HG03159 (cell line): ENCODE data around the gene SNED1.

Source experiments
- ATAC-seq: cut with Tn5 transposase; IDR thresholded peaks from one replicate; pipeline ENCODE4 v1.9.1; 2021; ENCODE audit warnings: mild to moderate bottlenecking, moderate library complexity; ENCODE audit not compliant: unreplicated experiment

SNED1 gene

DNA sequence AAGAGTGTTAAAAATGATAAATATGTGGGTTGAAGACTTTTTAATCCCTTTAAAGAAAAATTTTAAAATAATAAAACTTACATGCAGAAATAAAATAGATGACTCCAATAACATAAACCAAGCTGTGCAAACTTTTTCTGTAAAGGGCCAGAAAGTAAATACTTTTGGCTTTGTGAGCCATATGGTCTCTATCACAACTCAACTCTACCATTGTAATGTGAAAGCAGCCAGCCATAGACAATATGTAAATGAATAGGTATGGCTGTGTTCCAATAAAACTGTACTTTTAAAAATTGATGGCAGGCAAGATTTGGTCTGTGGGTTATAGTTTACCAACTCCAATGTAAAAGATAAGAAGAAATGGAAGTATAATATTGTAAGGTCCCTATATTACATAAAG is 45.2 kb downstream of the SNED1 start:
- ATAC-seq: no peak

DNA sequence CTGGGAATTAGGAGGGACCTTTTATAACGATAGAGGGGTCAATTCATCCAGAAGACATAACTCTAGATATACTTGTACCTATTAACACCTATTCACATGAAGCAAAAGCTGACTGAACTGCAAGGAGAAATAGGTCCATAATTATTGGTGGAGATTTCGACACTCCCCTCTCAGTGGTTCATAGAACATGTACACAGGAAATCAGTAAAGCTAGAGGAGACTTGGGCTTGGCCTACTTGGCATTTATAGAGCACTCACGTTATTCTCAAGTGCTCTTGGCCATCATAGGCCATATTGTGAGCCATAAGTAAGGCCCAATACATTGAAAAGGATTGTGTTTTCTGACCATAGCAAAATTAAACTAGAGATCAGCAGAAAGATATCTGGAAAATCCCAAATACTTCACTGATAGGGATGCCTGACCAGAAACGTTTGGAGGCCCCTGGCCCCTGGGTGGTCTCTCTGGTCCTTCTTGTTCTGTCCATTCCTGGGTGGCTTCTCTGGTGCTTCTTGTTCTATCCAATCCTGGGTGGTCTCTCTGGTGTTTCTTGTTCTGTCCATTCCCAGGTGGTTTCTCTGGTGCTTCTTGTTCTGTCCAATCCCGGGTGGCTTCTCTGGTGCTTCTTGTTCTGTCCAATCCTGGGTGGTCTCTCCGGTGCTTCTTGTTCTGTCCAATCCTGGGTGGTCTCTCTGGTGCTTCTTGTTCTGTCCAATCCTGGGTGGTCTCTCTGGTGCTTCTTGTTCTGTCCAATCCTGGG is 49.0 kb downstream of the SNED1 start:
- ATAC-seq: no peak

DNA sequence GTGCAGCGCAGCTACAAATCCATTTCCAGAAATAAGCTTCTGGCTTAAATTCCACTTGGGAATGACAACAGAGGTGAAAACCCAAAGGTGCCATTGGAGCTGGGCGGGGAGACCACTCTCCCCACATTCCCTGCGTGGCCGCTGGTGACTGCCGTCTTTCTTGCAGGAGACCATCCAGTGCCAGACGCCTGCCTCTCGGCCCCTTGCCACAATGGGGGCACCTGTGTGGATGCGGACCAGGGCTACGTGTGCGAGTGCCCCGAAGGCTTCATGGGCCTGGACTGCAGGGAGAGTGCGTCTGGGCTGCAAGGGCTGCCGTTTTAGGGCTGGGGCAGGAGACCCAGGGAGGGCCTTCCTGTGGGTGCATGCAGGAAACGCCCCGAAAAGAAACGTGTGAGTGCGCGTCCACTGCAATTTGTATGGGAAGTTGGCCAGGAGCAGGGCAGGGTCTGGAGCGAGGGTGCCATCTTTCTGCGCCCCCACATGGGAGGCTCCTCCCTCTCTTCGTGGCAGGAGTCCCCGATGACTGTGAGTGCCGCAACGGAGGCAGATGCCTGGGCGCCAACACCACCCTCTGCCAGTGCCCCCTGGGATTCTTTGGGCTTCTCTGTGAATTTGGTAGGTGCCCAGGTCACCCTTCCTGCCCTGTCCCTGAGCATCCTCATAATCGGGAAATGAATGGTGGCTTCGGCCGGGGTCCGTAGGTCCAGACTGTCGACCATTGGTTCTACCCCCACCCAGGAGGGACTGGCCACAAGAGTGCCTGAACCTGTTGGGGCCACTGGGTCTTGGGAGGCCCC is 49.9 kb downstream of the SNED1 start:
- ATAC-seq: no peak

DNA sequence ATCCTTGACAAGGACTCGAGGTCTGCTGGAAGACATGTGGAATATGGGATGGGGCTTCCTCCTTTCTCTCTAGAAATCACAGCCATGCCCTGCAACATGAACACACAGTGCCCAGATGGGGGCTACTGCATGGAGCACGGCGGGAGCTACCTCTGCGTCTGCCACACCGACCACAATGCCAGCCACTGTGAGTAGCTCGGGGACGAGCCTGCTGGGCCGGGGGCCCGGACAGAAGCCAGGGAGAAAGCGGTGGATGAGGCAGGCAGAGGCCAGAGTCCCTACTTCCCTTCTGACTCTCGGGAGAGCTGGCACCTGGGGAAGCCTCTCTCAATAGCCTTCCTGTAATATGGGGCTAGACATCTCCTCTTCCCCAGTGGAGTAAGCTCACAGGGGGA is 50.5 kb downstream of the SNED1 start:
- ATAC-seq: no peak

DNA sequence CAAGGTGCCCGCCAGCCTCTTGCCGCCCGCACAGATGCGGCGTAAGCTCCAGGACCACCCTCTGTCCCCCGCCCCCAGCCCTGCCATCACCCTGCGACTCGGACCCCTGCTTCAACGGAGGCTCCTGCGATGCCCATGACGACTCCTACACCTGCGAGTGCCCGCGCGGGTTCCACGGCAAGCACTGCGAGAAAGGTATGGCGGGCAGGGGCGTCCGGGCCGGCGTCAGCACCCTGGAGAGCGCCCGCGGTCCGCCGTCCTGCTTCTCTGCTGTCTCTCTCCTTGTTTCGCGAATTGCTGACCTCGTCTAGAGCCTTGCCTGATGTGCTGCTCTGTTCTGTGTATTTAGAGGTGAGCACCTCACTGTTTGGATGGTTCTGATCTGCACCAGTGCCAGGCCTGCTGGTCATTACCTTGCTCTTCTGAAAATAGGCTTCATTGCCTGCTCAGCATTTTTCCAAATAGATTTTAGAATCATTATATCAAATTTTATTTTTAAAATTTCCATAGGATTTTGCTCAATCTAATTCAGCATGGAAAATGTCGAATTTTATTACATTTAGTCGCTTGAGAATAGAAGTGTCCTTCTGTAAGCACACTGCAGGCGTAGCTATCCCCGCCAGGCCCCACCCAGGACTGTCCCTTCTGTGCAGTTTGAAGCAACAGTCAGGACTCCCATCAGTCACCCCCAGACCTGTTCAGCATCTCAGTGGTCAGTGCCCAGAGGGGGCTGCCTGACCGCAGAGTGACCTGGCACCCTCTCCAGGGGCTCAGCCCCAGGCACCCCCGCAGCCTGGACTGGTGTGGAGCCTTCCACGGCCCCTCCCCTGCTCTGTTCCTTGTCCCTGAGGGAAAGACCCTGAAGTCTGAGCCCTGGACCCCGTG is 51.6 kb downstream of the SNED1 start:
- no peak for ATAC-seq

DNA sequence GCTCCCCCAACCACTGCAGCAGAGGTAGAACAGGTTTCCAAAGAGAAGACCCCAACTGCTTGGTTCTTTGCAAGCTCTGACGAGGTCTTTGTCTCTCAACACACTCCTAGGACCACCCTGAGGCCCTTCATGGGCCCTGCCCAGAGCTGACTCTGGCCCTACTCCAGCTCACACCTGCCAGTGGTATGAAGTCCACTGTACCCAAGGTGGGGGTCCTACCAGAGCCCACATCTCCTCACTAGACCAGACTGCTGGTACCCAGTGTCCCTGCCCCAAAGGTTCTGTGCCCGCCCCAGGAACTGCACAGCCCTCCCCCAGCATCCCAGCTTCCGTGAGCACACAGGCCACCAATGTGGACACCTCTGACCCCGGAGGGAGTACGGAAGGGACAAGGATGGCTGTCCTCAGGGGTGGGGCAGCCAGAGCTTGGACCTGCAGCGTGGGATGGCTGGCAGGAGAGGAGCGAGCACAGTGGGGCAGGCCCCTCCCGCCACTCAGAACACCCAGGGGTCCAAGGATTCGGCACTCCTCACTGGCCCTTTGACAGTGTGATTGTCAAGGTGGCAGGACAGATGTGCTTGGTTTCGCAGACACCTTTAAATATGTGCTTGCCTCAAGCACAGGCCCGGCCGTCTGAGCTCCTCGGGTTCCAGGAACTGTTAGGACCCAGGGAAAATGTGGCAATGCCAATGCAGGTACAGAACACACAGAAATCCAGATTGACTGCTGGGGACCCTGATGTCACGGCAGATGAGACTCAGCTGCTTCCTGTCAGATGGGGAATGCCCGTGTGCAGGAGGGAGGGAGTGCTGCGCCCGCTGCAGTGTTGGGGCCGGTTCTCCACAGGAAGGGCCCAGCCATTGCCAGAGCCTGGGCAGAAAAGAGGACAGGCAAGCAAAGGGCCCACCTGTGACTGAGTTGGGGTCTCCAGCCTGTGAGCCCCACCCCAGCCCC is 52.5 kb downstream of the SNED1 start:
- ATAC-seq: no peak

DNA sequence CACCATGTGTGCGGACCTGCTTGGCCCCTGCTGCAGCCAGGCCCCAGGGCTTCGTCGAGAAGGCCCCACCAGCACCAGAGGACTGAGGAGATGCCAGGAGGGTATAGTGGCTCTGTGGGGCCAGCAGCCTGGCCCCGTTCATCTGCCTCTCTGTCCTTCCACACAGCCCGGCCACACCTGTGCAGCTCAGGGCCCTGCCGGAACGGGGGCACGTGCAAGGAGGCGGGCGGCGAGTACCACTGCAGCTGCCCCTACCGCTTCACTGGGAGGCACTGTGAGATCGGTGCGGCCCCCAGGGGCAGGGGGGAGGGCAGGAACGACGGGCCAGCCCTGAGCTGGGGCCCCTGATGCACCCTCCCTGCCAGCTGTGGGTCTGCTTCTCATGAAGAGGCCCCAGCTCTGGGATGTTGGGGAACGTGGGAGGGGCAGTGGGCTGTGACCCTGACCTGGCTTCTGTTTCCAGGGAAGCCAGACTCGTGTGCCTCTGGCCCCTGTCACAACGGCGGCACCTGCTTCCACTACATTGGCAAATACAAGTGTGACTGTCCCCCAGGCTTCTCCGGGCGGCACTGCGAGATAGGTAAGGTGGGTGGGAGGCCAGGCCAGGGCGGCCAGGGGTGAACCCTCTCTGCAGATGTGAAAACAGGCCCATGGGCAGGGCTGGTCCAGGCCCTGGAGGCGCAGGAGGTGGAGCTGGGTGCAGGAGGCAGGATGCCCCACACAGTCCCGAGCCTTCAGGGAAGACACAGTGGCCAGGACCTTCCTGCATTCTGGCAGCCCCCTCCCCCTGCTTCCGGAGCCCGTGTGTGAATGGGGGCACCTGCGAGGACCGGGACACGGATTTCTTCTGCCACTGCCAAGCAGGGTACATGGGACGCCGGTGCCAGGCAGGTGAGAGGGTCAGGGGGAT is 53.4 kb downstream of the SNED1 start:
- ATAC-seq: no peak

DNA sequence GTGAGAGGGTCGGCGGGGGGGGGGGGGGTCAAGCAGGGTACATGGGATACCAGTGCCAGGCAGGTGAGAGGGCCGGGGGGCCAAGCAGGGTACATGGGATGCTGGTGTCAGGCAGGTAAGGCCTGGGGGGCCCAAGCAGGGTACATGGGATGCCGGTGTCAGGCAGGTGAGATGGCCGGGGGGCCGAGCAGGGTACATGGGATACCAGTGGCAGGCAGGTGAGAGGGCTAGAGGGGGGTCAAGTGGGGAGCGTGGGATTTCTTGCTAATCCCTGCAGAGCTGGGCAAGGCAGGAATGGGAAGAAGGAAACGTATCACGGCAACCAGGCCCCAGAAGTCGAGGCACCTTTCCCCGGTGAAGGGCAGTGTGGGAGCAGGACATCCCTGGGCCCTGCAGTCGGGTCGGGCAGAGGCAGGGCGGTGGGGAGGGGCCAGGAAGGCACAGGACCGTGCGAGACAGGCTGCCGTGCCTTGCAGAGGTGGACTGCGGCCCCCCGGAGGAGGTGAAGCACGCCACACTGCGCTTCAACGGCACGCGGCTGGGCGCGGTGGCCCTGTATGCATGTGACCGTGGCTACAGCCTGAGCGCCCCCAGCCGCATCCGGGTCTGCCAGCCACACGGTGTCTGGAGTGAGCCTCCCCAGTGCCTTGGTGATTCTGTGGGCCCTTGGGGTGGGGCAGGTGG is 54.4 kb downstream of the SNED1 start:
- ATAC-seq: no peak

DNA sequence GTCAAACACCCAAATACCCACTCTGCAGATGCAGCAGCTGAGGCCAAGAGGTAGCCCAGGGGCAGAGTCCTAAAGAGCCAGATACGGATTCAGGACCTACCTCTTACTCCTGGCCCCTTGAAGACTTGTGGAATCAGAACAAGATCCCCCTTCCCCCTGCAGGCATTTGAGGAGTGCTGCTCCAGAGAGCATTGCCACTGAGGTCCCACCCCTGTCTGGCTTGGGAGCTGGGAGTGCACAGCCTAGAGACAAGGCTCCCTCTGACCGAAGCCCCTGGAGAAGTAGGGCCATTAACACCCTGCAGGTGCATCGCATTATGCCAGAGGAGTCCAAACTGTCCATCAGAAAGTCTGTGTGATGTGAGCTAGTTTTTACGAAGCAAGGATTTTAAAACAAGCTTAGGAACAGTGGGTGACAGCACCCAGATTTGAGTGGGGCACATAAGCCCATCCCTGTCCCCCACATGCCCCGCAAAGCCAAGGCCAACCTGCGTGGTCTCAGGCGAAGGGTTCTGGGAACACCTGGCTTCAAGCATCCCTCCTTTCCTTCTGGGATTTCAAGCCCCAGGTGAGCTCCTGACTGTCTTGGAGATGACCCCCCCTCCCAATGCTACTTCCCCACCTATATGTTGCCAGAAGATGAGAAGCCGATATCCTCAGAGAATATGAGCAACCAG is 55.3 kb downstream of the SNED1 start:
- no peak for ATAC-seq

DNA sequence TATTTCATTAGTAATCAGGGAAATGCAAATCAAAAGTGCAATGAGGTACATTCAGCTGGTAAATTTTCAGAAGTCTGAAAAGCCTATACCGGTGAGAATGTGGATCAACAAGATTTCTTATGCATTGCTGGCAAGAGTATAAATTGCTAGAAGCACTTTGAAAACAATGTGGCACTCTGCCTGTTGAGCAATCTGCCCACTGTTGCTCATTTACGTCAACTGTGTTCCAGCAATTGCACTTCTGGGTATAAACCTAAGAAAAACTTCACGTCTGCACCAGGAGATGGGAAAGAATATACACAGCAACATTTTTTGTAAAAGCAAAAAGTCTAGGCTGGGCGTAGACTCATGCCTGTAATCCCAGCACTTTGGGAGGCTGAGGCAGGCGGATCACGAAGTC is 62.9 kb downstream of the SNED1 start:
- no peak for ATAC-seq

DNA sequence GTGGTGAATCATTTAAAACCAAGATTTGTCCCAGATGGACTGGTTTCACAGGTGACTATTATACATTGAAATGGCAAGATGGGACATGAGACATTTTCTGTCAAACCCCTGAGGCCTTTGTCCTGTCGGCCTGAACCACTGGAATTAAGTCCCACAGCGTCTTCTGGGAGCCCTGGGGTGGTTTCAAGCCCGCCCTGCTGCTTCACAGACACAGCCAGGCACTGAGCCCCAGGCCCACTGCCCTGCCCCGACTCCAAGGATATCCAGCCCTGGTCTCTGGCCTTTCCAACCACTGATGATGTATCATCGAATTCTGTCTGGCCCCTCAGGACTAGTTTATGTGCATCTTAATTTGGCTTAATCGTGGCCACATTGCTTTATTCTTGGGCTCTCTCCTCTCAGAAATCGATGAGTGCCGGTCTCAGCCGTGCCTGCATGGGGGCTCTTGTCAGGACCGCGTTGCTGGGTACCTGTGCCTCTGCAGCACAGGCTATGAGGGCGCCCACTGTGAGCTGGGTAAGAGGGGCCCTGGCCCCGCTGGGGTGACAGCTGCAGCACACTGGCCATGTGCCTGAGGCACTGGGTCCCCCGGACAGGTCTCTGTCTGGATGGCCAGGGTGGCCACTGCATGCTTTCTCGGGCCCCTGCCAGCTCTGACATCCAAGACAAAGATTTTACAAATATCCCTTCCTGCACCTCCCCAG is 64.1 kb downstream of the SNED1 start:
- ATAC-seq: no peak

DNA sequence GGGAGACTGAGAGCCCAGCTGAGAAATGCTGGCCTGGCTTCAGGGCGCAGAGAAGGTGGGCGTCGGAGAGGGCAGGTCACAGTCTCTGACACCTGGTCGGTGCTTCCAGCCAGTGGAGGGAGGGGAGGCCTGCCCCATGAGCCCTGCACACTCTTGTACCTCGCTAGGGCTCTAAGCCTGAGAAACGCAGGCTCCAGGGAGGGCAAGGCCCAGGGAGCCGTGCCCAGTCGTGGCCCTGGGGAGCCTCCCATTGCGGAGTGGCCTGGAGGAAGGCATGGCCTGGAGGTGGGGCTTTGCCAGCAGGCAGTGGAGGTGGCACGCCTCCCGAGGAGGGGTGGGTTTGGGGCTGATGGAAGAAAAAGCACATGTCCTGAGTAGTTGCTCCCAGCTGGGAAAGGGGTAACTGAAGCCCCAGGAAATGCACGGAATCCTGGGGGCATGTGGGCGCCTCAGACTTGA is 64.7 kb downstream of the SNED1 start:
- ATAC-seq: no peak

DNA sequence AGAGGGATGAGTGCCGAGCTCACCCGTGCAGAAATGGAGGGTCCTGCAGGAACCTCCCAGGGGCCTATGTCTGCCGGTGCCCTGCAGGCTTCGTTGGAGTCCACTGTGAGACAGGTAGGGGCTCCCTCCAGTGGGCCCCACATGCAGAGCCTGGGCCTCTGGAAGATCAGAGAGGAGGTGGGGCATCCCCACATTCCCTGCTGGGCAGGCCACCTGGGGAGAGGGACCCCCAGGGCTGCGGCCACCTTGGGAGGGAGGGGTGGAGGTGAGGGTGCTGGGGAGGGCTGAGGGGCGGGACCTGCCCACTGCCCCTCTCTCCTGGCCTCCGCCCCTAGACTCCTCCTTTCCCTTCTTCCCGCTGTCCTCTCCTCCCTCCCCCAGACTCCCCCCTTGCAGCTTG is 65.2 kb downstream of the SNED1 start:
- ATAC-seq: no peak

DNA sequence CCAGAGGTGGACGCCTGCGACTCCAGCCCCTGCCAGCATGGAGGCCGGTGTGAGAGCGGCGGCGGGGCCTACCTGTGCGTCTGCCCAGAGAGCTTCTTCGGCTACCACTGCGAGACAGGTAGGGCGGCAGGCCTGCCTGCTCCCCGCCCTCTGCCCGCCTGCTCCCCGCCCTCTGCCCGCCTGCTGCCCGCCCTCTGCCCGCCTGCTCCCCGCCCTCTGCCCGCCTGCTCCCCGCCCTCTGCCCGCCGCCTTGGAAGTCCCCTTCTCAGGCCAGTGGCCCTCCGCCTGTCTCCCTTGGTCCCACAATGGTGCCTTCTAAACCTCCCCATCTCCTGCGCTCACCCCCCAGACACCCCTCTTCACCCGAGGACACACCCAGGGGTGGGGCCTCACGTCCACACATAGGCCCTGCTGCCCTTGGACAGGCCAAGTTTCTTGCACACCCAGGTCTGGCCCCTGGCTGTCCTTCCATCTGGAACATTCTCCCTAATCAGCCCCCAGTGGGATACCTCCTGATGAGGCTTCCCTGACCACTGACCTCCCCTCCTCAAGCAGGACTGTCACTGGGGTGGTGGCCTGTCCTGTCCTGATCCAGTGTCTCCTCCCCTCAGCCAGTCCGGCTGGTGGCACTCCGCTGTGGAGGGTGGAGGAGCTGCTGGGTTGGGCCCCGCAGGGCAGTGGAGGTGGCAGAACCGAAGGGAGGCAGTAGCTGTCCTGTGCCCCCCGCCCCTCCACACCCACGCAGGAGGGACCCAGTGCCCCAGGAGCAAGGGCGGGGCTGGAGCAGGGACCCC is 65.8 kb downstream of the SNED1 start:
- no peak for ATAC-seq

DNA sequence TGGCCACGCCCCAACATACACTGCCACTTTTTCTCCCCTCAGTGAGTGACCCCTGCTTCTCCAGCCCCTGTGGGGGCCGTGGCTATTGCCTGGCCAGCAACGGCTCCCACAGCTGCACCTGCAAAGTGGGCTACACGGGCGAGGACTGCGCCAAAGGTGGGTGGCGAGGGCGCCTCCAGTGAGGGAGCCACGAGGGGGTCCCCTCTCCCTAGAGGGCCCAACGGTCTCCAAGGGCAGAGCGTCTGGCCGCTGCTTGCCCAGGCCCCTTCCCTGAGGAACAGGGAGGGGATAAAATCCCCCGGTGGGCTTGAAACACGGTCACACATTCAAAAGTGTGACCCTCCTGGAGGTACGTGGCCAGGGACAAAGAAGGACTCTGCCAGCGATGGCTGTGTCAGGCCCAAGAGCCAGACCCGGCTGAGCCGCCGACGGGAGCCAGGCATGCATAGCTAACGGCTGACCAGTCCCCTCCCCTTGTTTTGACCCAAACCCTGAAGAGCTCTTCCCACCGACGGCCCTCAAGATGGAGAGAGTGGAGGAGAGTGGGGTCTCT is 66.5 kb downstream of the SNED1 start:
- no peak for ATAC-seq

DNA sequence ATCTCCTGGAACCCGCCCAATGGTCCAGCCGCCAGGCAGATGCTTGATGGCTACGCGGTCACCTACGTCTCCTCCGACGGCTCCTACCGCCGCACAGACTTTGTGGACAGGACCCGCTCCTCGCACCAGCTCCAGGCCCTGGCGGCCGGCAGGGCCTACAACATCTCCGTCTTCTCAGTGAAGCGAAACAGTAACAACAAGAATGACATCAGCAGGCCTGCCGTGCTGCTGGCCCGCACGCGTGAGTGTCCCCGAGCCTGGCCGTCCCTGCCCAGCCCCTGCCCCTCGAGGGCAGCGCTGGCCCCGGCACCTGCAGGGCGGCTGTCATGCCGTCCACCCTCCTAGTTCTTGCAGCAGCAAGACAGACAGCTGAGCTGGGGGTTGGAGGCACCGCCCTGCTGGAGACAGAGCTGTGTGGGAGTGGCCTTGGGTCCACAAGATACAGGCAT is 67.0 kb downstream of the SNED1 start:
- no peak for ATAC-seq
